Keratinocyte (primary cell): ENCODE measurements around the gene ERGIC1. TPM values are rescaled to one million over a fixed set of nuclear protein-coding genes. Genes with fewer than 3 reads are reported as not detected.

Experiments
- DNase-seq: peaks from one replicate; pipeline ENCODE4 v3.0.0-alpha.2; 2011; ENCODE audit warnings: low read depth, missing footprints, low spot score
- FAIRE-seq: peaks from 2 replicates; lab custom pipeline; 2011; peaks lifted over from hg19 to GRCh38; lab: Jason Lieb, UNC
- H2AFZ ChIP-seq: 2 replicates; pipeline ENCODE4 v1.6.0; 2012; ENCODE audit warnings: low read length, control low read depth, inconsistent platforms; ENCODE audit not compliant: control insufficient read depth
- H3K27ac ChIP-seq: 2 replicates; pipeline ENCODE4 v1.5.1; 2011; ENCODE audit warnings: low read length; ENCODE audit not compliant: control insufficient read depth, insufficient read depth
- H3K27me3 ChIP-seq: 3 replicates; pipeline ENCODE4 v1.6.0; 2011; ENCODE audit warnings: low read length; ENCODE audit not compliant: control insufficient read depth, insufficient read depth; ENCODE audit errors: extremely low read depth
- H3K36me3 ChIP-seq, 2 experiments: 2 replicates in 1 of 2; 3 replicates in 1 of 2; pipeline ENCODE4 v1.5.1; 2011; ENCODE audit warnings: low read length in 2 of 2, mild to moderate bottlenecking in 1 of 2; ENCODE audit not compliant: control insufficient read depth in 2 of 2, insufficient read depth in 2 of 2; ENCODE audit errors: extremely low read depth in 1 of 2
- H3K4me1 ChIP-seq: 3 replicates; pipeline ENCODE4 v1.5.1; 2011; ENCODE audit warnings: low read length; ENCODE audit not compliant: control insufficient read depth, insufficient read depth; ENCODE audit errors: extremely low read depth
- H3K4me2 ChIP-seq: 3 replicates; pipeline ENCODE4 v1.6.0; 2011; ENCODE audit warnings: low read depth, low read length; ENCODE audit not compliant: control insufficient read depth, insufficient read depth; ENCODE audit errors: extremely low read depth
- H3K4me3 ChIP-seq, 3 experiments: fragments of 200-600 bp in 1 of 3; sonication (generic) in 1 of 3; 2 replicates in 2 of 3; 3 replicates in 1 of 3; pipeline ENCODE4 v1.5.1; 2011 to 2016; ENCODE audit warnings: low read length in 3 of 3, mild to moderate bottlenecking in 3 of 3, control low read depth in 2 of 3, inconsistent platforms in 1 of 3, low read depth in 1 of 3, mixed read lengths in 1 of 3, mixed run types in 1 of 3, moderate library complexity in 1 of 3; ENCODE audit not compliant: control insufficient read depth in 2 of 3, insufficient read depth in 2 of 3; ENCODE audit errors: extremely low read depth in 1 of 3
- H3K79me2 ChIP-seq: 2 replicates; pipeline ENCODE4 v1.6.0; 2012; ENCODE audit warnings: low read length; ENCODE audit not compliant: control insufficient read depth, insufficient read depth
- H3K9ac ChIP-seq: 3 replicates; pipeline ENCODE4 v1.6.0; 2011; ENCODE audit warnings: low read length; ENCODE audit not compliant: control insufficient read depth, insufficient read depth; ENCODE audit errors: extremely low read depth
- H3K9me1 ChIP-seq: 3 replicates; pipeline ENCODE4 v1.6.0; 2011; ENCODE audit warnings: low read length; ENCODE audit not compliant: control insufficient read depth, insufficient read depth; ENCODE audit errors: extremely low read depth
- H3K9me3 ChIP-seq: 2 replicates; pipeline ENCODE4 v1.5.1; 2012; ENCODE audit warnings: low read depth, low read length; ENCODE audit not compliant: control insufficient read depth
- H4K20me1 ChIP-seq: 3 replicates; pipeline ENCODE4 v1.6.0; 2011; ENCODE audit warnings: low read length; ENCODE audit not compliant: control insufficient read depth, insufficient read depth; ENCODE audit errors: extremely low read depth
- EZH2 ChIP-seq: IDR thresholded peaks from one replicate; pipeline ENCODE4 v1.6.1; 2012; ENCODE audit warnings: inconsistent platforms, mild to moderate bottlenecking, low read length, moderate library complexity
- dilution Hi-C: fragments of 300-500 bp; cut with MboI; formaldehyde crosslinking; loops from one replicate; pipeline ENCODE4 v1.7.0; 2020; ENCODE audit warnings: low sequenced_read_pairs; ENCODE audit not compliant: extremely low pct_ligation_motif_present
- polyA plus RNA-seq, 5 experiments: library from polyadenylated mRNA; depleted of rRNA in 3 of 5; stranded (reverse) in 3 of 5; stranded (forward) in 1 of 5; unstranded in 1 of 5; fragments of >200 nt; gene quantifications; 1 replicate in 1 of 5; 2 replicates in 3 of 5; 3 replicates in 1 of 5; pipeline versions ENCODE4 v1.2.1 to v1.2.3, GENCODE V29; 2011 to 2012; ENCODE audit warnings: missing spikeins in 2 of 5, low read depth in 1 of 5, low replicate concordance in 1 of 5
- TF ChIP-seq, protein P1 (sequence below), 3 experiments: IDR thresholded peaks in 1 of 3; conservative IDR thresholded peaks in 1 of 3; optimal IDR thresholded peaks in 1 of 3; 2 replicates in 2 of 3; 3 replicates in 1 of 3; pipeline versions ENCODE3 to v1.5.1; 2011; ENCODE audit warnings: low read length in 3 of 3, mild to moderate bottlenecking in 3 of 3, moderate library complexity in 2 of 3, control low read depth in 1 of 3, inconsistent platforms in 1 of 3; ENCODE audit not compliant: insufficient read depth in 2 of 3; ENCODE audit errors: extremely low read depth in 1 of 3

ERGIC1 gene
- polyA plus RNA-seq, 1 donor (not counting 4 experiments of a cell fraction or from before 2014, with no cell fraction given) = 93.4 TPM

DNA sequence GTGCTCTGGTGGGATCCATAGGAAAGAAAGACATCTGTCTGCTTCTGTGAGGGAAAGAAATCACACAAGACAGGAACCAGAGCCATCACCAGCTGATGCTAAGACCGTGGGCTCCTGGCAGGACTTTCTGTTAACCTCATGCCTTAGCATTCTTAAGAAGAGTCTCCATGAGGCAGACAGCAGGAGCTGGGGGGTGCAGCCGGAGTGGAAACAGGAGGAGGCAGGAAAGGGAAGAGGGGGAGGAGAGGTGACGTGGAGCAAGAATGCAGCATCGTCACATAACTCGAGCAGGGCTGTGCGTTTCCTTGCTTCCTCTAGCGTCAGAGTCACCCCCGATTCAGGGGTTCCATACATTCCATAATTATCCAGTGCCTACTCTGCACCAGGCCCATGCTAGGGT lies 53.6 kb downstream of the ERGIC1 start:
- no peaks in the 10 kb centered on the region for H4K20me1 ChIP-seq
- no peak overlapping the region for H3K9ac ChIP-seq
- DNase-seq (no peak), FAIRE-seq (no peak)
- no peak overlapping the region for H3K27ac ChIP-seq
- no peak overlapping the region for H3K4me3 ChIP-seq
- no peak overlapping the region for H2AFZ ChIP-seq
- dilution Hi-C loops = no loop called here
- peaks cover 4% of the 10 kb centered on the region for H3K4me1 ChIP-seq
- H3K9me3 ChIP-seq = no peaks in the 10 kb centered on the region
- H3K9me1 ChIP-seq = no peaks in the 10 kb centered on the region
- H3K27me3 ChIP-seq = no peaks in the 10 kb centered on the region
- peaks cover 8 to 22% of the 10 kb centered on the region in 2 experiments for H3K36me3 ChIP-seq
- TF ChIP-seq, protein P1, sequence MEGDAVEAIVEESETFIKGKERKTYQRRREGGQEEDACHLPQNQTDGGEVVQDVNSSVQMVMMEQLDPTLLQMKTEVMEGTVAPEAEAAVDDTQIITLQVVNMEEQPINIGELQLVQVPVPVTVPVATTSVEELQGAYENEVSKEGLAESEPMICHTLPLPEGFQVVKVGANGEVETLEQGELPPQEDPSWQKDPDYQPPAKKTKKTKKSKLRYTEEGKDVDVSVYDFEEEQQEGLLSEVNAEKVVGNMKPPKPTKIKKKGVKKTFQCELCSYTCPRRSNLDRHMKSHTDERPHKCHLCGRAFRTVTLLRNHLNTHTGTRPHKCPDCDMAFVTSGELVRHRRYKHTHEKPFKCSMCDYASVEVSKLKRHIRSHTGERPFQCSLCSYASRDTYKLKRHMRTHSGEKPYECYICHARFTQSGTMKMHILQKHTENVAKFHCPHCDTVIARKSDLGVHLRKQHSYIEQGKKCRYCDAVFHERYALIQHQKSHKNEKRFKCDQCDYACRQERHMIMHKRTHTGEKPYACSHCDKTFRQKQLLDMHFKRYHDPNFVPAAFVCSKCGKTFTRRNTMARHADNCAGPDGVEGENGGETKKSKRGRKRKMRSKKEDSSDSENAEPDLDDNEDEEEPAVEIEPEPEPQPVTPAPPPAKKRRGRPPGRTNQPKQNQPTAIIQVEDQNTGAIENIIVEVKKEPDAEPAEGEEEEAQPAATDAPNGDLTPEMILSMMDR (optimal IDR thresholded peaks at IDR 0.05 in 1 of 3, IDR thresholded peaks at IDR 0.05 in 1 of 3, conservative IDR thresholded peaks at IDR 0.05 in 1 of 3; ENCODE audit: extremely low read depth in 1 of 3, insufficient read depth in 2 of 3, low read length in 3 of 3) = no peak
- no peak for TF ChIP-seq EZH2
- H3K4me2 ChIP-seq = no peak overlapping the region
- no peaks in the 10 kb centered on the region for H3K79me2 ChIP-seq

DNA sequence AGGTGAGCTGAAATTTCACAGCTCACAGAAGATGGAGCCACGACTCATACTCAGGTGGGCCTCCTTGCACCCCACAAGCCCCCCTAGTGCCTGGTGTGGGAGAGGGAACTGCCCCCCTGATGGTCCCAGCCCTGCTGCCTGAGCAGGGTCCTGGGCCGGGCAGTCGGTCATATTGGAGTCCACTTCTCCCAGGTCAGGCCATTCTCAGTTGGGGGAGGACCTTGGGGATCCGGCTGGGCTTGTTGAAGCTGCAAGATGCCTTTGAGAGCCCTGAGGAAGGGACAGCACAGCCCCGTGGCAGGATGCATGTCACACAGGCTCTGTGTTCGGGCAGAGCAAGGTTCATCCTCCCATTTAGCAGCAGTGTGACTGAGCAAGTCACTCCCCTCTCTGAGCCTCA lies 56.6 kb downstream of the ERGIC1 start:
- Histone ChIP-seq H3K27ac (no peak overlapping the region), H3K9ac (no peak overlapping the region), H3K36me3 (peaks cover 8 to 21% of the 10 kb centered on the region in 2 experiments), H3K4me2 (no peak overlapping the region), H3K4me1 (peaks cover 4% of the 10 kb centered on the region), H3K9me1 (no peaks in the 10 kb centered on the region), H4K20me1 (no peaks in the 10 kb centered on the region), H3K9me3 (no peaks in the 10 kb centered on the region), H3K27me3 (no peaks in the 10 kb centered on the region), H3K4me3 (no peak overlapping the region), H2AFZ (no peak overlapping the region), H3K79me2 (no peaks in the 10 kb centered on the region)
- DNase-seq = no peak
- TF ChIP-seq EZH2 = no peak
- TF ChIP-seq, protein P1 (optimal IDR thresholded peaks at IDR 0.05 in 1 of 3, IDR thresholded peaks at IDR 0.05 in 1 of 3, conservative IDR thresholded peaks at IDR 0.05 in 1 of 3; ENCODE audit: extremely low read depth in 1 of 3, insufficient read depth in 2 of 3, low read length in 3 of 3) = no peak
- dilution Hi-C loops = no loop called here
- FAIRE-seq = no peak
